K562 (cell line): ENCODE data around the gene VPS11. TPM values are rescaled to one million over a fixed set of nuclear protein-coding genes. Genes with fewer than 3 reads are reported as not detected.

Experiments used
- CBFA2T3 ChIP-seq: fragments of 450-650 bp; IDR thresholded peaks from 2 replicates; pipeline ENCODE4 v1.6.1; 2017
- CHD4 ChIP-seq: fragments of 200-600 bp; sonication (generic); IDR thresholded peaks from 3 replicates; pipeline ENCODE4 v1.6.1; 2012; ENCODE audit warnings: low read depth, mild to moderate bottlenecking, mixed read lengths, low read length, inconsistent platforms; ENCODE audit not compliant: insufficient read depth, insufficient replicate concordance, poor library complexity, severe bottlenecking
- DNMT1 ChIP-seq: fragments of 450-650 bp; IDR thresholded peaks from 2 replicates; pipeline ENCODE4 v1.6.1; 2016; ENCODE audit warnings: antibody characterized with exemption, mild to moderate bottlenecking
- DPF2 ChIP-seq: fragments of 450-650 bp; IDR thresholded peaks from 2 replicates; pipeline ENCODE4 v1.6.1; 2016
- ELF2 ChIP-seq: fragments of 250-450 bp; sonication (Bioruptor Pico); IDR thresholded peaks from 2 replicates; pipeline ENCODE4 v1.5.0; 2021; ENCODE audit warnings: mild to moderate bottlenecking
- GABPA ChIP-seq: fragments of 200-800 bp; sonication (Bioruptor generic); conservative IDR thresholded peaks from 2 replicates; pipeline ENCODE4 v1.6.1; 2016; ENCODE audit warnings: low read depth, missing genetic modification characterization, missing compliant biosample characterization
- GABPB1 ChIP-seq: sonication (generic); formaldehyde crosslinking; IDR thresholded peaks from 2 replicates; pipeline ENCODE4 v1.8.0; 2022; ENCODE audit warnings: mild to moderate bottlenecking, missing genetic modification reagents
- GATAD2B ChIP-seq: fragments of 450-650 bp; IDR thresholded peaks from 2 replicates; pipeline ENCODE4 v1.6.1; 2017; ENCODE audit warnings: mild to moderate bottlenecking, borderline replicate concordance
- GTF2A2 ChIP-seq: IDR thresholded peaks from 2 replicates; pipeline ENCODE4 v1.6.1; 2016; ENCODE audit warnings: mild to moderate bottlenecking, missing genetic modification characterization, missing compliant biosample characterization
- JUND ChIP-seq, 2 experiments: IDR thresholded peaks; 2 replicates in 1 of 2; 3 replicates in 1 of 2; pipeline ENCODE4 v1.6.1; 2011; ENCODE audit warnings: borderline replicate concordance in 2 of 2, low read depth in 2 of 2, low read length in 2 of 2, improper control_type of control experiment in 1 of 2, missing biosample characterization in 1 of 2, missing genetic modification characterization in 1 of 2, missing genetic modification reagents in 1 of 2
- KAT7 ChIP-seq: sonication (generic); formaldehyde crosslinking; IDR thresholded peaks from 2 replicates; pipeline ENCODE4 v1.8.0; 2022; ENCODE audit warnings: missing genetic modification reagents, mild to moderate bottlenecking, borderline replicate concordance
- KDM4B ChIP-seq, 2 experiments: fragments of 450-650 bp in 1 of 2; sonication (generic) in 1 of 2; IDR thresholded peaks; 2 replicates each; pipeline ENCODE4 v1.6.1; 2016 to 2017; ENCODE audit warnings: borderline replicate concordance in 2 of 2, antibody characterized with exemption in 1 of 2, low read depth in 1 of 2, mild to moderate bottlenecking in 1 of 2
- MEF2D ChIP-seq: conservative IDR thresholded peaks from 2 replicates; pipeline ENCODE4 v1.6.1; 2016; ENCODE audit warnings: low read depth, missing genetic modification characterization, missing compliant biosample characterization
- POLR2H ChIP-seq: IDR thresholded peaks from 2 replicates; pipeline ENCODE4 v1.6.1; 2016; ENCODE audit warnings: missing genetic modification characterization, low read depth, mild to moderate bottlenecking, control low read depth, missing compliant biosample characterization, moderate library complexity
- RBM22 ChIP-seq: fragments of 200-400 bp; formaldehyde crosslinking; IDR thresholded peaks from 2 replicates; pipeline ENCODE4 v1.6.1; 2018; ENCODE audit warnings: low read length, low read depth; ENCODE audit not compliant: poor library complexity, severe bottlenecking
- RBM39 ChIP-seq: fragments of 200-400 bp; formaldehyde crosslinking; optimal IDR thresholded peaks from 2 replicates; pipeline ENCODE3; 2018; ENCODE audit warnings: low read depth, low read length
- STAT5B ChIP-seq: fragments of 250-450 bp; sonication (Bioruptor Pico); IDR thresholded peaks from 2 replicates; pipeline ENCODE4 v1.8.0; 2021; ENCODE audit warnings: mild to moderate bottlenecking, inconsistent platforms
- ZBTB1 ChIP-seq: sonication (generic); formaldehyde crosslinking; IDR thresholded peaks from 2 replicates; pipeline ENCODE4 v1.8.1; 2023; ENCODE audit warnings: missing genetic modification reagents, low read depth, mild to moderate bottlenecking, borderline replicate concordance
- ZNF184 ChIP-seq: sonication (generic); formaldehyde crosslinking; IDR thresholded peaks from 2 replicates; pipeline ENCODE4 v1.5.0; 2020; ENCODE audit warnings: missing genetic modification reagents
- ZNF263 ChIP-seq: sonication (generic); formaldehyde crosslinking; IDR thresholded peaks from 2 replicates; pipeline ENCODE4 v1.8.0; 2022; ENCODE audit warnings: mild to moderate bottlenecking, missing genetic modification reagents, borderline replicate concordance
- ZNF592 ChIP-seq: fragments of 450-650 bp; IDR thresholded peaks from 2 replicates; pipeline ENCODE4 v1.6.1; 2017; ENCODE audit warnings: antibody characterized with exemption, mild to moderate bottlenecking
- ZNF75A ChIP-seq: fragments of 450-650 bp; formaldehyde crosslinking; IDR thresholded peaks from 2 replicates; pipeline ENCODE4 v1.4.0; 2020; ENCODE audit warnings: mild to moderate bottlenecking
- polyA plus RNA-seq, 8 experiments: library from polyadenylated mRNA; depleted of rRNA in 4 of 8; stranded (reverse) in 5 of 8; unstranded in 3 of 8; fragments of >200 nt; fragmentation: Nextera tagmentation in 2 of 8; fragmentation: Illumina TruSeq in 1 of 8; extraction: Ambion mirVana in 2 of 8; extraction: Trizol in 1 of 8; gene quantifications; 2 replicates each; pipeline versions ENCODE4 v1.2.1 to v1.2.3, GENCODE V29; 2011 to 2014; ENCODE audit warnings: inconsistent platforms in 1 of 8, missing spikeins in 1 of 8
- total RNA-seq, 7 experiments: library from RNA; depleted of rRNA in 6 of 7; stranded (reverse); fragments of >200 nt in 6 of 7; fragmentation: Illumina TruSeq in 2 of 7; extraction: Trizol in 2 of 7; gene quantifications; 2 replicates each; pipeline versions ENCODE4 v1.2.1 to v1.2.3, GENCODE V29; 2011 to 2021; ENCODE audit warnings: low replicate concordance in 1 of 7
- TF ChIP-seq, protein P1 (sequence below): sonication (generic); formaldehyde crosslinking; IDR thresholded peaks from 2 replicates; pipeline ENCODE4 v1.8.0; 2022; ENCODE audit warnings: mild to moderate bottlenecking, low read depth, missing genetic modification reagents

Gene VPS11
- total and polyA plus RNA-seq, 9 of the 15 experiments (the other 6 are each of a cell fraction or from before 2014, with no cell fraction given), result 14.1 to 35.5 (median 27.5) TPM

DNA sequence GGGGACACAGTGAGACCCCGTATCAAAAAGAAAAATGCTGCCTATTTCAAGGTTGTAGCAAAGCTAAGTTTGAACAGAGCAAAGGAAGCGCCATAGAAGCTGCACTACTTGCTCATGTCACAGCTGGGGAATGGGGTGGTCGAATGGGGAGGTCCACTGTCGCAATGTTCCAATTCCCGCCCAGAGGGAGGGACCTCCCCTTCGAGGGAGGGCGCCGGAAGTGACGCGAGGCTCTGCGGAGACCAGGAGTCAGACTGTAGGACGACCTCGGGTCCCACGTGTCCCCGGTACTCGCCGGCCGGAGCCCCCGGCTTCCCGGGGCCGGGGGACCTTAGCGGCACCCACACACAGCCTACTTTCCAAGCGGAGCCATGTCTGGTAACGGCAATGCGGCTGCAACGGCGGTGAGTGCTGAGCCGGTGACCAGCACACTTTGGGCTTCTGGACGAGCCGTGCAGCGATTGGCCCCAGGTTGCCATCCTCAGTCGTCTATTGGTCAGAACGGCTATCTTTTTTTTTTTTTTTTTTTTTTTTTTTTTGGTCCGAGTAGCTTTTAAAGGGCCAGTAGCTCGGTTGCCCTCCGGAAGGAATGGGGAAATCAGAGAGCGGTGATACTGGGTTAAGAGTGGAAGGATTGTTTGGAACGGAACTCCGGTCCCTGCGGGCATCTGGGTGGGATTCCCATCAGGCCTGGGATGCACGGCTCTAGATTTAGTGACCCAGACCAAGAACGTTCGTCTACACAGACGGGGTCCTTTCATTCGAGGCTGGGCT is 17.2 kb downstream of the VPS11 start, which contains the start of gene HMBS (continued):
- TF ChIP-seq MEF2D (0 out of 2 replicates have a peak, but pooled peaks have one; percentile 30), STAT5B (CRISPR knock-in tag) (no peak), ZNF592 (peak; percentile 89), DPF2 (no peak), KAT7 (CRISPR knock-in tag) (peak; percentile 46; the same call in 1 of the 2 replicates), GTF2A2 (no peak), ZNF75A (CRISPR knock-in tag) (no peak), ZNF184 (CRISPR knock-in tag) (no peak), RBM22 (no peak), CBFA2T3 (peak; percentile 20; the same call in 1 of the 2 replicates), GATAD2B (no peak), GABPA (tag) (peak; percentile 95), POLR2H (peak; percentile 85), RBM39 (no peak), ZBTB1 (CRISPR knock-in tag) (no peak), KDM4B (IDR thresholded peaks at IDR 0.05; ENCODE audit: borderline replicate concordance in 2 of 2, low read depth in 1 of 2) (peak in 1 of 2 experiments; percentile 51; a peak in 1 of 4 replicates), CHD4 (no peak), ELF2 (CRISPR knock-in tag) (no peak), DNMT1 (no peak), ZNF263 (CRISPR knock-in tag) (peak; percentile 45; the same call in 1 of the 2 replicates), JUND (IDR thresholded peaks at IDR 0.05; ENCODE audit: borderline replicate concordance, low read depth, low read length) (peak; percentile 32), JUND (tag; IDR thresholded peaks at IDR 0.05; ENCODE audit: borderline replicate concordance, low read depth, low read length) (peak; percentile 53; the same call in 1 of the 3 replicates), GABPB1 (CRISPR knock-in tag) (peak; percentile 97)
- TF ChIP-seq, protein P1, sequence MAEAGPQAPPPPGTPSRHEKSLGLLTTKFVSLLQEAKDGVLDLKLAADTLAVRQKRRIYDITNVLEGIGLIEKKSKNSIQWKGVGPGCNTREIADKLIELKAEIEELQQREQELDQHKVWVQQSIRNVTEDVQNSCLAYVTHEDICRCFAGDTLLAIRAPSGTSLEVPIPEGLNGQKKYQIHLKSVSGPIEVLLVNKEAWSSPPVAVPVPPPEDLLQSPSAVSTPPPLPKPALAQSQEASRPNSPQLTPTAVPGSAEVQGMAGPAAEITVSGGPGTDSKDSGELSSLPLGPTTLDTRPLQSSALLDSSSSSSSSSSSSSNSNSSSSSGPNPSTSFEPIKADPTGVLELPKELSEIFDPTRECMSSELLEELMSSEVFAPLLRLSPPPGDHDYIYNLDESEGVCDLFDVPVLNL (CRISPR knock-in tag), result peak; percentile 80; the same call in 1 of the 2 replicates
